IMR-90 (cell line): ENCODE measurements around the gene TBXT. TPM values are rescaled to one million over a fixed set of nuclear protein-coding genes. Genes with fewer than 3 reads are reported as not detected.

Experiments
- ATAC-seq: fragments of 200-7000 bp; cut with Tn5 transposase; 2 replicates; pipeline ENCODE4 v1.9.1; 2020; ENCODE audit warnings: low read depth, mild to moderate bottlenecking, moderate library complexity
- BruUV-seq: library from RNA; stranded (reverse); fragments of 400-500 nt; replicated peaks from 2 replicates; lab custom pipeline; 2021; lab: Mats Ljungman, UMichigan
- CTCF ChIA-PET: fragments of 300-600 bp; formaldehyde crosslinking; extraction: SDS; loops from one replicate; lab custom pipeline; 2021; ENCODE audit warnings: antibody characterized with exemption; lab: Yijun Ruan, JAX
- POLR2A ChIA-PET: fragments of 300-600 bp; sonication (Branson Sonifier 250); formaldehyde crosslinking; loops from one replicate; lab custom pipeline; 2022; ENCODE audit warnings: antibody characterized with exemption; ENCODE audit not compliant: unreplicated experiment; lab: Charles Lee
- DNase-seq: peaks from one replicate; pipeline ENCODE4 v3.0.0; 2013
- H2AFZ ChIP-seq: replicated peaks from 2 replicates; pipeline ENCODE3; 2013; ENCODE audit warnings: low read length, mild to moderate bottlenecking; ENCODE audit not compliant: poor library complexity
- H2AK5ac ChIP-seq: 2 replicates; pipeline ENCODE4 v1.6.1; 2013; ENCODE audit warnings: low read depth, low read length, inconsistent platforms
- H2AK9ac ChIP-seq: replicated peaks from 2 replicates; pipeline ENCODE3; 2013; ENCODE audit warnings: mild to moderate bottlenecking, low read depth, low read length, moderate library complexity; ENCODE audit not compliant: poor library complexity
- H2BK120ac ChIP-seq: 2 replicates; pipeline ENCODE4 v1.6.1; 2013; ENCODE audit warnings: low read depth, low read length, inconsistent platforms
- H2BK15ac ChIP-seq: 3 replicates; pipeline ENCODE4 v1.6.1; 2013; ENCODE audit warnings: low read depth, low read length, inconsistent platforms
- H2BK20ac ChIP-seq: 2 replicates; pipeline ENCODE4 v1.6.1; 2013; ENCODE audit warnings: low read depth, mild to moderate bottlenecking, inconsistent platforms, low read length, moderate library complexity
- H2BK5ac ChIP-seq: 2 replicates; pipeline ENCODE4 v1.6.1; 2013; ENCODE audit warnings: mild to moderate bottlenecking, low read depth, low read length, inconsistent platforms; ENCODE audit not compliant: poor library complexity, severe bottlenecking
- H3K14ac ChIP-seq: replicated peaks from 2 replicates; pipeline ENCODE4 v1.6.1; 2013; ENCODE audit warnings: low read depth, low read length, inconsistent platforms
- H3K18ac ChIP-seq: 2 replicates; pipeline ENCODE4 v1.6.1; 2013; ENCODE audit warnings: low read depth, low read length, control low read depth
- H3K23ac ChIP-seq: 2 replicates; pipeline ENCODE4 v1.6.1; 2013; ENCODE audit warnings: low read depth, low read length, inconsistent platforms
- H3K27ac ChIP-seq: 2 replicates; pipeline ENCODE4 v1.5.1; 2013; ENCODE audit warnings: mild to moderate bottlenecking, control low read depth, low read length; ENCODE audit not compliant: insufficient read depth
- H3K27me3 ChIP-seq: 2 replicates; pipeline ENCODE4 v1.6.1; 2013; ENCODE audit warnings: low read length; ENCODE audit not compliant: control insufficient read depth, insufficient read depth
- H3K36me3 ChIP-seq: 2 replicates; pipeline ENCODE4 v1.6.1; 2013; ENCODE audit warnings: low read length, mixed read lengths; ENCODE audit not compliant: control insufficient read depth, insufficient read depth
- H3K4ac ChIP-seq: 2 replicates; pipeline ENCODE4 v1.6.1; 2013; ENCODE audit warnings: low read depth, low read length, inconsistent platforms
- H3K4me1 ChIP-seq: 2 replicates; pipeline ENCODE4 v1.6.1; 2013; ENCODE audit warnings: low read length, mixed read lengths; ENCODE audit not compliant: control insufficient read depth, insufficient read depth
- H3K4me2 ChIP-seq: 2 replicates; pipeline ENCODE4 v1.6.1; 2013; ENCODE audit warnings: low read depth, mild to moderate bottlenecking, control low read depth, low read length, moderate library complexity
- H3K4me3 ChIP-seq: 2 replicates; pipeline ENCODE4 v1.5.1; 2013; ENCODE audit warnings: low read depth, mild to moderate bottlenecking, control low read depth, low read length, moderate library complexity; ENCODE audit not compliant: insufficient read depth
- H3K56ac ChIP-seq: 2 replicates; pipeline ENCODE4 v1.6.1; 2013; ENCODE audit warnings: low read length, inconsistent platforms; ENCODE audit not compliant: insufficient read depth; ENCODE audit errors: extremely low read depth
- H3K79me1 ChIP-seq, 2 experiments: 2 replicates each; pipeline ENCODE4 v1.6.1; 2013; ENCODE audit warnings: low read length in 2 of 2, inconsistent platforms in 1 of 2, low read depth in 1 of 2
- H3K9ac ChIP-seq: 2 replicates; pipeline ENCODE4 v1.6.1; 2013; ENCODE audit warnings: low read depth, low read length, control low read depth
- H3K9me1 ChIP-seq: 2 replicates; pipeline ENCODE4 v1.6.1; 2013; ENCODE audit warnings: low read length, inconsistent platforms; ENCODE audit not compliant: insufficient read depth
- H3K9me3 ChIP-seq: 2 replicates; pipeline ENCODE4 v1.6.1; 2013; ENCODE audit warnings: low read length; ENCODE audit not compliant: control insufficient read depth, insufficient read depth
- H4K20me1 ChIP-seq: 2 replicates; pipeline ENCODE4 v1.6.1; 2013; ENCODE audit warnings: low read length, inconsistent platforms; ENCODE audit not compliant: insufficient read depth
- H4K5ac ChIP-seq: 2 replicates; pipeline ENCODE4 v1.6.1; 2013; ENCODE audit warnings: mild to moderate bottlenecking, low read depth, low read length, control low read depth
- H4K8ac ChIP-seq, 2 experiments: 2 replicates each; pipeline ENCODE4 v1.6.1; 2013; ENCODE audit warnings: low read depth in 2 of 2, low read length in 2 of 2, control low read depth in 1 of 2, inconsistent platforms in 1 of 2
- H4K91ac ChIP-seq: 2 replicates; pipeline ENCODE4 v1.6.1; 2013; ENCODE audit warnings: low read depth, low read length, inconsistent platforms; ENCODE audit not compliant: insufficient read depth
- BHLHE40 ChIP-seq: fragments of 150-350 bp; IDR thresholded peaks from 2 replicates; pipeline ENCODE4 v1.6.1; 2016; ENCODE audit warnings: mild to moderate bottlenecking, low read depth, low read length
- CEBPB ChIP-seq: IDR thresholded peaks from 2 replicates; pipeline ENCODE4 v1.6.1; 2012; ENCODE audit warnings: low read depth, low read length, improper control_type of control experiment
- CHD1 ChIP-seq: IDR thresholded peaks from 2 replicates; pipeline ENCODE4 v1.6.1; 2012; ENCODE audit warnings: low read depth, low read length, improper control_type of control experiment
- FOS ChIP-seq: fragments of 150-350 bp; IDR thresholded peaks from 2 replicates; pipeline ENCODE4 v1.6.1; 2016; ENCODE audit warnings: low read depth, low read length
- MAZ ChIP-seq: IDR thresholded peaks from 2 replicates; pipeline ENCODE4 v1.6.1; 2012; ENCODE audit warnings: low read depth, mild to moderate bottlenecking, low read length, improper control_type of control experiment, moderate library complexity, borderline replicate concordance
- NFE2L2 ChIP-seq: fragments of 150-350 bp; IDR thresholded peaks from 2 replicates; pipeline ENCODE4 v1.6.1; 2016; ENCODE audit warnings: low read depth, mild to moderate bottlenecking, low read length
- POLR2A ChIP-seq: IDR thresholded peaks from 2 replicates; pipeline ENCODE4 v1.6.1; 2012; ENCODE audit warnings: mild to moderate bottlenecking, low read depth, low read length
- RAD21 ChIP-seq: IDR thresholded peaks from 2 replicates; pipeline ENCODE4 v1.6.1; 2012; ENCODE audit warnings: low read length, improper control_type of control experiment
- RFX5 ChIP-seq: IDR thresholded peaks from 2 replicates; pipeline ENCODE4 v1.8.0; 2012; ENCODE audit warnings: low read depth, mild to moderate bottlenecking, low read length, moderate library complexity
- WGBS, 2 experiments: methylation state at CpG; one replicate each; pipeline versions ENCODE4 v1.1.5 to v1.1.7; 2013; ENCODE audit warnings: missing lambda C conversion rate in 2 of 2; ENCODE audit not compliant: insufficient read length in 1 of 2; ENCODE audit errors: extremely low coverage in 2 of 2; 5-methylcytosine and 5-hydroxymethylcytosine counted together
- dilution Hi-C: fragments of 300-500 bp; cut with HindIII; formaldehyde crosslinking; loops from one replicate; pipeline ENCODE4 v1.14.3; 2018; ENCODE audit warnings: low sequenced_read_pairs; ENCODE audit not compliant: unreplicated experiment
- in situ Hi-C: fragments of 300-500 bp; cut with MboI; formaldehyde crosslinking; loops from 3 replicates; pipeline ENCODE4 v1.14.3; 2019; ENCODE audit warnings: low sequenced_read_pairs, inconsistent platforms, mixed read lengths
- intact Hi-C: fragments of 100-400 bp; cut with micrococcal nuclease; formaldehyde crosslinking; loops from 2 replicates; pipeline ENCODE4 v1.10.0; 2022
- polyA plus RNA-seq, 3 experiments: library from polyadenylated mRNA; depleted of rRNA; stranded (reverse); fragments of >200 nt; gene quantifications; 2 replicates each; pipeline ENCODE4 v1.2.3, GENCODE V29; 2012; ENCODE audit warnings: low replicate concordance in 1 of 3
- total RNA-seq: library from RNA; depleted of rRNA; stranded (reverse); fragments of >200 nt; gene quantifications from 2 replicates; pipeline ENCODE4 v1.2.3, GENCODE V29; 2012

TBXT gene
- total and polyA plus RNA-seq, 2 of the 4 experiments (the other 2 are of a cell fraction), result not detected

- WGBS, 2 experiments, result no CpG with 5 or more reads among the region's 65 CpGs
- Histone ChIP-seq H4K91ac (no peak overlapping the region), H3K4me1 (no peaks in the 10 kb centered on the region; the same call in 1 of the 2 replicates), H3K56ac (no peak overlapping the region), H3K4me3 (no peak overlapping the region), H3K27me3 (peaks cover 78% of the 10 kb centered on the region), H3K4me2 (peak overlapping the region; percentile 71; the same call in 1 of the 2 replicates), H3K36me3 (no peaks in the 10 kb centered on the region), H4K5ac (no peak overlapping the region), H3K18ac (no peak overlapping the region), H2AK5ac (no peak overlapping the region), H3K9ac (no peak overlapping the region), H2AFZ (no peak overlapping the region), H3K9me1 (no peaks in the 10 kb centered on the region), H2BK5ac (no peak overlapping the region), H3K27ac (no peak overlapping the region), H2BK15ac (no peak overlapping the region), H3K79me1 (no peaks in the 10 kb centered on the region), H3K9me3 (0 out of 2 replicates have a peak, but pooled peaks cover 2% of the 10 kb centered on the region), H4K8ac (no peak overlapping the region), H3K14ac (no peak overlapping the region), H4K20me1 (no peaks in the 10 kb centered on the region), H3K23ac (no peak overlapping the region), H2BK20ac (no peak overlapping the region), H2BK120ac (no peak overlapping the region), H2AK9ac (no peak overlapping the region), H3K4ac (no peak overlapping the region)
- no TSS peak for BruUV-seq
- TF ChIP-seq RFX5, result no peak
- TF ChIP-seq POLR2A, result no peak
- no peak for TF ChIP-seq CHD1
- TF ChIP-seq FOS, result no peak
- TF ChIP-seq NFE2L2, result no peak
- no peak for TF ChIP-seq RAD21
- TF ChIP-seq MAZ, result no peak
- TF ChIP-seq CEBPB, result no peak
- TF ChIP-seq BHLHE40, result no peak
- DNase-seq (no peak), ATAC-seq (no peak)
- ChIA-PET CTCF (no interaction called here), POLR2A (no interaction called here)
- in situ Hi-C loops, result no loop called here
- dilution Hi-C loops, result no loop called here
- intact Hi-C loops, result no loop called here
Observed at GRCh38 chr6:166168616-166169548, 1.2 kb upstream of the TBXT start.
